Neutrophil (primary cell): ENCODE measurements around the gene GCSH.

Experiments used
- H3K27ac ChIP-seq: fragments of 200-600 bp; sonication (generic); 2 replicates; pipeline ENCODE4 v1.5.1; 2016; ENCODE audit warnings: mild to moderate bottlenecking, moderate library complexity
- H3K27me3 ChIP-seq: fragments of 200-600 bp; sonication (generic); 2 replicates; pipeline ENCODE4 v1.6.0; 2016; ENCODE audit warnings: mild to moderate bottlenecking
- H3K36me3 ChIP-seq: fragments of 200-600 bp; sonication (generic); 2 replicates; pipeline ENCODE4 v1.5.1; 2017
- H3K4me1 ChIP-seq, 2 experiments: fragments of 200-600 bp in 1 of 2; sonication (generic) in 1 of 2; 1 replicate in 1 of 2; 2 replicates in 1 of 2; pipeline versions ENCODE4 v1.5.1 to v1.6.1; 2013 to 2016; ENCODE audit warnings: low read depth in 1 of 2, low read length in 1 of 2, mild to moderate bottlenecking in 1 of 2, moderate library complexity in 1 of 2; ENCODE audit not compliant: control insufficient read depth in 1 of 2, insufficient read depth in 1 of 2
- H3K4me3 ChIP-seq, 2 experiments: fragments of 200-600 bp in 1 of 2; sonication (generic) in 1 of 2; 1 replicate in 1 of 2; 2 replicates in 1 of 2; pipeline ENCODE4 v1.5.1; 2013 to 2016; ENCODE audit warnings: low read depth in 1 of 2, low read length in 1 of 2, mild to moderate bottlenecking in 1 of 2, moderate library complexity in 1 of 2
- H3K9me3 ChIP-seq: fragments of 200-600 bp; sonication (generic); 2 replicates; pipeline ENCODE4 v1.5.1; 2016
- CTCF ChIP-seq: fragments of 200-600 bp; sonication (generic); IDR thresholded peaks from 2 replicates; pipeline ENCODE4 v1.5.1; 2016; ENCODE audit warnings: antibody characterized with exemption

The GCSH gene

GRCh38 chr16:81040842-81041241 is 55.4 kb downstream of the GCSH start:
- H3K4me1 ChIP-seq, result peaks cover 11 to 12% of the 10 kb centered on the region in 2 experiments
- peaks cover 47% of the 10 kb centered on the region for H3K36me3 ChIP-seq
- no peak overlapping the region for H3K4me3 ChIP-seq
- no peaks in the 10 kb centered on the region for H3K27me3 ChIP-seq
- TF ChIP-seq CTCF, result no peak
- H3K27ac ChIP-seq, result no peak overlapping the region
- H3K9me3 ChIP-seq, result no peaks in the 10 kb centered on the region

DNA sequence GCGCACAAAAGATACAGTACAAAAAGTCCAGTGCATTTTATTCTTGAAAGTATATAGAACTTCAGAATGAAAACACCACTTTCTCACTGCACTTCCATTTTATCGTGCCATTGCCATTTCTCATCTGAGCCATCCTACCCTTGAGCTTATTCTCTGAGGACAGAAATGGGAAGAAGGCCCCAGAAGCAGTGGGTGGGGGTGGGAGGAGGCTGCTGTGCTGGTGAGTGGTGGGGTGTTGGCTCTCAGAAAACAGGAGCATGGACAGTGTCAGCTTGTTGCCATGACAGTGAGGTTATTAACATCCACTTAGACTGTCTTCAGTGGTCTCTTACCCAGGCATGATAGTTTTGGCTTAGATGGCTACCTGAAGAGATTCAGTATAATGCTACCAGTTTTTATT is 56.1 kb downstream of the GCSH start:
- Histone ChIP-seq H3K27me3 (no peaks in the 10 kb centered on the region), H3K4me1 (peaks cover 15% of the 10 kb centered on the region in 2 experiments)

GRCh38 chr16:81036751-81037350 is 59.3 kb downstream of the GCSH start:
- H3K9me3 ChIP-seq, result no peaks in the 10 kb centered on the region
- TF ChIP-seq CTCF, result no peak
- peaks cover 15% of the 10 kb centered on the region in 2 experiments for H3K4me1 ChIP-seq
- H3K27me3 ChIP-seq, result no peaks in the 10 kb centered on the region
- H3K4me3 ChIP-seq, result peak overlapping the region; percentile 65 to 69
- H3K27ac ChIP-seq, result no peak overlapping the region
- peaks cover 11% of the 10 kb centered on the region for H3K36me3 ChIP-seq

More for the DNA sequence above, 56.1 kb downstream of the GCSH start:
- Histone ChIP-seq H3K4me3 (no peak overlapping the region), H3K27ac (no peak overlapping the region), H3K9me3 (no peaks in the 10 kb centered on the region), H3K36me3 (peaks cover 43% of the 10 kb centered on the region)
- TF ChIP-seq CTCF, result no peak

GRCh38 chr16:81035975-81036750 is 60.0 kb downstream of the GCSH start:
- H3K4me3 ChIP-seq, result peak overlapping the region; percentile 65 to 69
- H3K36me3 ChIP-seq, result peaks cover 4% of the 10 kb centered on the region
- peaks cover 15% of the 10 kb centered on the region in 2 experiments for H3K4me1 ChIP-seq
- peak overlapping the region; percentile 57 for H3K27ac ChIP-seq
- TF ChIP-seq CTCF, result no peak
- no peaks in the 10 kb centered on the region for H3K9me3 ChIP-seq
- no peaks in the 10 kb centered on the region for H3K27me3 ChIP-seq

- Histone ChIP-seq H3K4me3 (peak within 1 kb of the TSS; percentile 65 to 69), H3K27me3 (no peaks in the 10 kb centered on the region), H3K4me1 (peaks cover 15% of the 10 kb centered on the region in 2 experiments), H3K27ac (peak within 1 kb of the TSS; percentile 57), H3K9me3 (no peaks in the 10 kb centered on the region), H3K36me3 (peaks cover 6% of the 10 kb centered on the region)
- TF ChIP-seq CTCF, result peak; percentile 98
Observed at GRCh38 chr16:81035398-81035974, 60.7 kb downstream of the GCSH start, which contains the start of gene ATMIN. ATMIN (plus strand) TSS chr16:81035842; CDS start chr16:81035871, 29 bp downstream.
